Parathyroid adenoma (tissue), 2 donors: ENCODE measurements around the gene CADPS2.

ENCODE experiments used
- H2AFZ ChIP-seq: fragments of 300-600 bp; sonication (generic); one replicate; pipeline ENCODE4 v1.7.0; 2017; ENCODE audit warnings: antibody characterized with exemption, mild to moderate bottlenecking
- H3K27ac ChIP-seq: fragments of 300-600 bp; sonication (generic); one replicate; pipeline ENCODE4 v1.7.0; 2017
- H3K27me3 ChIP-seq: fragments of 300-600 bp; sonication (generic); one replicate; pipeline ENCODE4 v1.7.0; 2017; ENCODE audit warnings: low read length; ENCODE audit not compliant: control insufficient read depth, insufficient read depth
- H3K36me3 ChIP-seq: fragments of 300-600 bp; sonication (generic); one replicate; pipeline ENCODE4 v1.7.0; 2017; ENCODE audit warnings: low read length; ENCODE audit not compliant: control insufficient read depth, insufficient read depth
- H3K4me1 ChIP-seq: fragments of 300-600 bp; sonication (generic); one replicate; pipeline ENCODE4 v1.7.0; 2017; ENCODE audit warnings: control low read depth
- H3K4me2 ChIP-seq: fragments of 300-600 bp; sonication (generic); one replicate; pipeline ENCODE4 v1.7.0; 2017; ENCODE audit warnings: low read length
- H3K4me3 ChIP-seq: fragments of 300-600 bp; sonication (generic); one replicate; pipeline ENCODE4 v1.7.0; 2017; ENCODE audit warnings: low read depth, low read length
- H3K79me2 ChIP-seq: fragments of 300-600 bp; sonication (generic); one replicate; pipeline ENCODE4 v1.7.0; 2017; ENCODE audit warnings: control low read depth
- H3K9ac ChIP-seq: fragments of 300-600 bp; sonication (generic); one replicate; pipeline ENCODE4 v1.7.0; 2017; ENCODE audit warnings: mild to moderate bottlenecking
- H3K9me3 ChIP-seq: fragments of 300-600 bp; sonication (generic); one replicate; pipeline ENCODE4 v1.7.0; 2017; ENCODE audit warnings: low read length; ENCODE audit not compliant: control insufficient read depth
- TF ChIP-seq, protein P1 (sequence below): fragments of 300-600 bp; sonication (generic); IDR thresholded peaks from one replicate; pipeline ENCODE4 v1.7.0; 2017; ENCODE audit warnings: antibody characterized with exemption, mild to moderate bottlenecking
- donor health status: primary hyperparathyroidism.

Gene CADPS2

DNA sequence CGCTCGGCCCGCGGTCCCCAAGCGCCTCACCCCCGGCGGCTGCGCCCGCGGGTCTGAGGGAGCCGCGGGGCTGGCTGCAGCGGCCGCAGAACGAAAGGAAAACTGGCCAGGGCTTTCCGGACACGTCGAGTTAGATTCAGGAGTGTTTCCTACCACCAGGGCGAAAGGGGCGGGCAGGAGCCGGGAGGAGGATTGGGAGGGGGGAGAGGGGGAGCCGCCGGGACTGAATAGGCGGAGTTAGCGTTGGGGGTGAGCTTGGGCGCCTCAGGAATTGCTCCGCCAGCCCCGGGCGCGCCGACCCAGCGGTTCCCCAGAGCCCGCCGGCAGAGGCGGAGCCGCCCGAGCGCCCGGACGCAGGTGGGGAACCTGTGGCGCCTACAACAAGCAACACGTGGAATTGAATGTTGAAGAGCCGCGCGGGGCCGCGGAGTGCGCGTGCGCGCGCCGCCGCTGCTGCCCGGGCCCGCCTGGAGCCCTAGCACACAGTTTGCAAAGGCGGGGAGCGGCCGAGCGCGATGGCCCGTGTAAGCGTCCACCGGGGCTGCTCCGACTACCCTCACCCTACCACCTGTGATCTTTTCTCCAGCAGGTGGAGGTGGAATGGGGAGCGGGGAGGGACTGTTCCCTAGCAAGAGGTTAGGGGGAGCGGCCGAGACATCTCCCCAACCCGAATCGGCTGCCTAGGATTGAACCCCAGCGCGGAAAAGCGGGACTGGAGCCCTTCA, at the start of gene CADPS2:
Gene CADPS2, minus strand, starts transcription at position 104 of the 725 bp plus-strand sequence. CDS start 123 bp downstream, outside the sequence.
- Histone ChIP-seq H3K79me2 (no peaks in the 10 kb centered on the region), H3K4me2 (peak within 1 kb of the TSS; percentile 92), H2AFZ (peak within 1 kb of the TSS; percentile 65), H3K9me3 (no peaks in the 10 kb centered on the region), H3K4me1 (no peaks in the 10 kb centered on the region), H3K27me3 (no peaks in the 10 kb centered on the region), H3K36me3 (no peaks in the 10 kb centered on the region), H3K27ac (peak within 1 kb of the TSS; percentile 29), H3K4me3 (peak within 1 kb of the TSS; percentile 65), H3K9ac (no peak within 1 kb of the TSS)
- TF ChIP-seq, protein P1, sequence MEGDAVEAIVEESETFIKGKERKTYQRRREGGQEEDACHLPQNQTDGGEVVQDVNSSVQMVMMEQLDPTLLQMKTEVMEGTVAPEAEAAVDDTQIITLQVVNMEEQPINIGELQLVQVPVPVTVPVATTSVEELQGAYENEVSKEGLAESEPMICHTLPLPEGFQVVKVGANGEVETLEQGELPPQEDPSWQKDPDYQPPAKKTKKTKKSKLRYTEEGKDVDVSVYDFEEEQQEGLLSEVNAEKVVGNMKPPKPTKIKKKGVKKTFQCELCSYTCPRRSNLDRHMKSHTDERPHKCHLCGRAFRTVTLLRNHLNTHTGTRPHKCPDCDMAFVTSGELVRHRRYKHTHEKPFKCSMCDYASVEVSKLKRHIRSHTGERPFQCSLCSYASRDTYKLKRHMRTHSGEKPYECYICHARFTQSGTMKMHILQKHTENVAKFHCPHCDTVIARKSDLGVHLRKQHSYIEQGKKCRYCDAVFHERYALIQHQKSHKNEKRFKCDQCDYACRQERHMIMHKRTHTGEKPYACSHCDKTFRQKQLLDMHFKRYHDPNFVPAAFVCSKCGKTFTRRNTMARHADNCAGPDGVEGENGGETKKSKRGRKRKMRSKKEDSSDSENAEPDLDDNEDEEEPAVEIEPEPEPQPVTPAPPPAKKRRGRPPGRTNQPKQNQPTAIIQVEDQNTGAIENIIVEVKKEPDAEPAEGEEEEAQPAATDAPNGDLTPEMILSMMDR, result no peak

GRCh38 chr7:122935620-122936019, 49.4 kb upstream of the CADPS2 start:
- H3K27me3 ChIP-seq, result no peaks in the 10 kb centered on the region
- no peaks in the 10 kb centered on the region for H3K79me2 ChIP-seq
- H3K4me3 ChIP-seq, result no peak overlapping the region
- no peaks in the 10 kb centered on the region for H3K9me3 ChIP-seq
- H2AFZ ChIP-seq, result no peak overlapping the region
- H3K9ac ChIP-seq, result no peak overlapping the region
- H3K27ac ChIP-seq, result no peak overlapping the region
- no peaks in the 10 kb centered on the region for H3K36me3 ChIP-seq
- H3K4me1 ChIP-seq, result no peaks in the 10 kb centered on the region
- TF ChIP-seq, protein P1, result no peak
- H3K4me2 ChIP-seq, result no peak overlapping the region

- no peaks in the 10 kb centered on the region for H3K27me3 ChIP-seq
- TF ChIP-seq, protein P1, result no peak
- no peaks in the 10 kb centered on the region for H3K36me3 ChIP-seq
- H3K9ac ChIP-seq, result no peak overlapping the region
- no peaks in the 10 kb centered on the region for H3K9me3 ChIP-seq
- H3K79me2 ChIP-seq, result no peaks in the 10 kb centered on the region
- H2AFZ ChIP-seq, result no peak overlapping the region
- H3K4me2 ChIP-seq, result no peak overlapping the region
- no peak overlapping the region for H3K4me3 ChIP-seq
- no peak overlapping the region for H3K27ac ChIP-seq
- no peaks in the 10 kb centered on the region for H3K4me1 ChIP-seq
Measured at GRCh38 chr7:122919643-122920181, 33.5 kb upstream of the CADPS2 start.

DNA sequence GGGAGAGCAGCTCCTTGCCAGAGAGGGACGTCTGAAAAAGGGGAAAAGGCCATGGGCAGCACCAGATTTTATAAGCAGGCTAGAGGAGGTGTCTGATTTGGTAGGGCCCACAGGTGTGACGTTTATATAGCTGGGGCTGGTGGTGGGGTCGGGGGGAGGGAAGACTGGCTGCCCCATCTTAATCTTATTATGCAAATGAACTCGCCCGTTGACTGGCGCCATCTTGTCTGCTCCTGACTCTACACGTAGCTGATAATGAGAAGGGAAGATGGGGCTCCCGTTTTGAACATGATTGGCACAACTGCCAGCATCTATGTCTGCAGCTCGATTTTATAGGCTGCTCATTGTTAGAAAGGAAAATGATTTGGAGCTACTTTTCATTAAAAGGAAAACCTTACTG, 28.6 kb upstream of the CADPS2 start:
- Histone ChIP-seq H3K36me3 (no peaks in the 10 kb centered on the region), H3K4me3 (no peak overlapping the region), H2AFZ (no peak overlapping the region), H3K4me2 (no peak overlapping the region), H3K79me2 (no peaks in the 10 kb centered on the region), H3K4me1 (no peaks in the 10 kb centered on the region), H3K27ac (no peak overlapping the region), H3K27me3 (no peaks in the 10 kb centered on the region), H3K9ac (no peak overlapping the region), H3K9me3 (no peaks in the 10 kb centered on the region)
- TF ChIP-seq, protein P1, result no peak

DNA sequence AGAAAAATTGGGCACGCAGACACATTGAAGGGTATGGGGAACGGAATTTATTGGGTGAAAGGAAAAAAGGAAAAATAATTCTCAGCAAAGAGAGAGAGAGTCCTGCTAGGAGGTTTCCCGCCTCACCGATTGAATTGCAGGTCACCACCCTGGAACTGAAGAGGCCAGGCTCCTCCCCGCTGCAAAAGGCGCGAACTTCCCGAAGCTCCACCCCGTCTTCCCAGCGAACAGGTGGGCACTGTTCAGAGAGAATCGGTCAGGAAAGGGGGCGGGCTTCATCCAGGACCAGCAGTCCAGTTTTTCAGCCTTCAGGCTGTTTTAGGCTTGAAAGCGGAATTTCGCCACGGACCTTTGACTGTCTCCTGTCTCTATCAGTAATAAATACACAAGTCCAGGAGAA, 27.3 kb upstream of the CADPS2 start:
- Histone ChIP-seq H2AFZ (no peak overlapping the region), H3K27ac (no peak overlapping the region), H3K4me3 (no peak overlapping the region), H3K4me1 (no peaks in the 10 kb centered on the region), H3K27me3 (no peaks in the 10 kb centered on the region), H3K9me3 (no peaks in the 10 kb centered on the region), H3K36me3 (no peaks in the 10 kb centered on the region), H3K4me2 (no peak overlapping the region), H3K9ac (no peak overlapping the region), H3K79me2 (no peaks in the 10 kb centered on the region)
- TF ChIP-seq, protein P1, result no peak
